ENCODE measurements around the gene NEK11. TPM values are rescaled to one million over a fixed set of nuclear protein-coding genes. Genes with fewer than 3 reads are reported as not detected.

The NEK11 gene
- total RNA-seq, 1 donor from 2014 or later: 7.1 TPM

DNA sequence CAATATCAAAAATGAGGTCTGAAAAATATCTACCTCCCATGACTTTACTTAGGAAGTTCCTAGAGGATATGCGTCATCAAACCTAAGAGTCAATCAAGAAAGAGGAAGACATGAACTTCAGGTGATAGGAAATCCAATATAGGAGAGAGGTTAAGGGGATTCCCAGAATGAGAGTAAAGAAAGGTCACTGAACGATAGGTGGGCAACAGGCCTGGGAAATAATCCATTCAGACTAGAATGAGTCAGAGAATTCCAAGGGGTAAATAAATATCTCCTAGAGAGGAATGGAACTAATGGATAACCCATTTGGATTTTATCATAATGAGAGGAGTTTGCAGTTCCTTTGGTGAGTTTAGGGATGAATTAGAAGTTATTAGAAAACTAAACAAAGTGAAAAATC is 223.8 kb downstream of the NEK11 start:
- TF ChIP-seq, protein P1, sequence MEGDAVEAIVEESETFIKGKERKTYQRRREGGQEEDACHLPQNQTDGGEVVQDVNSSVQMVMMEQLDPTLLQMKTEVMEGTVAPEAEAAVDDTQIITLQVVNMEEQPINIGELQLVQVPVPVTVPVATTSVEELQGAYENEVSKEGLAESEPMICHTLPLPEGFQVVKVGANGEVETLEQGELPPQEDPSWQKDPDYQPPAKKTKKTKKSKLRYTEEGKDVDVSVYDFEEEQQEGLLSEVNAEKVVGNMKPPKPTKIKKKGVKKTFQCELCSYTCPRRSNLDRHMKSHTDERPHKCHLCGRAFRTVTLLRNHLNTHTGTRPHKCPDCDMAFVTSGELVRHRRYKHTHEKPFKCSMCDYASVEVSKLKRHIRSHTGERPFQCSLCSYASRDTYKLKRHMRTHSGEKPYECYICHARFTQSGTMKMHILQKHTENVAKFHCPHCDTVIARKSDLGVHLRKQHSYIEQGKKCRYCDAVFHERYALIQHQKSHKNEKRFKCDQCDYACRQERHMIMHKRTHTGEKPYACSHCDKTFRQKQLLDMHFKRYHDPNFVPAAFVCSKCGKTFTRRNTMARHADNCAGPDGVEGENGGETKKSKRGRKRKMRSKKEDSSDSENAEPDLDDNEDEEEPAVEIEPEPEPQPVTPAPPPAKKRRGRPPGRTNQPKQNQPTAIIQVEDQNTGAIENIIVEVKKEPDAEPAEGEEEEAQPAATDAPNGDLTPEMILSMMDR (IDR thresholded peaks at IDR 0.05; ENCODE audit: insufficient read depth, low read depth, low read length): no peak
- TF ChIP-seq EZH2 (IDR thresholded peaks at IDR 0.05; ENCODE audit: insufficient read depth, low read length): no peak
- H3K9me3 Mint-ChIP-seq (ENCODE audit: unreplicated experiment): peaks cover 4% of the 10 kb centered on the region
- no peaks in the 10 kb centered on the region for H3K27me3 Mint-ChIP-seq (ENCODE audit: low read depth, unreplicated experiment)
- H3K4me3 Mint-ChIP-seq (ENCODE audit: unreplicated experiment): no peak overlapping the region
- FAIRE-seq (no peak), DNase-seq (ENCODE audit: low read depth) (no peak)
- H3K27ac ChIP-seq (ENCODE audit: low read depth, low read length): no peak overlapping the region
- no peaks in the 10 kb centered on the region for H3K36me3 ChIP-seq (ENCODE audit: insufficient read depth, low read length)
- no peaks in the 10 kb centered on the region for H3K27me3 ChIP-seq (ENCODE audit: insufficient read depth, low read length)
- no peak overlapping the region for H3K9ac ChIP-seq (ENCODE audit: low read length)
- H3K4me3 ChIP-seq (ENCODE audit: insufficient read depth, low read depth, low read length): no peak overlapping the region
- H3K27ac Mint-ChIP-seq (ENCODE audit: unreplicated experiment): no peak overlapping the region
- H3K79me2 ChIP-seq (ENCODE audit: insufficient read depth, low read length): no peaks in the 10 kb centered on the region
- H2AFZ ChIP-seq (ENCODE audit: low read depth, low read length): no peak overlapping the region
- no peaks in the 10 kb centered on the region for H3K4me1 ChIP-seq (ENCODE audit: insufficient read depth, low read length)
- no peaks in the 10 kb centered on the region for H3K9me3 ChIP-seq (ENCODE audit: insufficient read depth, low read depth, low read length)
- no peaks in the 10 kb centered on the region for H3K4me1 Mint-ChIP-seq (ENCODE audit: low read depth, unreplicated experiment)
- no peak overlapping the region for H3K4me2 ChIP-seq (ENCODE audit: low read length)
- no peaks in the 10 kb centered on the region for H4K20me1 ChIP-seq (ENCODE audit: insufficient read depth, low read length)
- no peaks in the 10 kb centered on the region for H3K36me3 Mint-ChIP-seq (ENCODE audit: low read depth, unreplicated experiment)

DNA sequence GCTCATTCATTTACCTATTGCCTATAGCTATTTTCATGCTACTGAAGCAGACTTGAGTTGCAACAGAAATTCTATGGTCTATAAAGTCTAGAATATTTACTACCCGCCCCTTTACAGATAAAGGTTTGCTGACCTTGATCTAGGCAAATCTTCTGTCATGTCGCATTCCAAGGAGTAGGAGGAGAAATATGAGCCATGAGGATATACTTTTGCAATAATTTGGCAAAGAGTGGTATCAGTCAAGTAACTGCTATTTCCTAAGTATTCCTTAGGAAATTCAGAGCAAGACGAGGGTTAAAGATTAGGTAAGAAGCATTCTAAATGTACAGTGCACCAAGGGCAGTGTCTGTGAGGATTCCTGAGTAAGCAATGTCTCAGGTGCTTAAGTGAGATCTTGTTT is 233.8 kb downstream of the NEK11 start:
- no peak overlapping the region for H3K9ac ChIP-seq (ENCODE audit: low read length)
- H3K36me3 Mint-ChIP-seq (ENCODE audit: low read depth, unreplicated experiment): no peaks in the 10 kb centered on the region
- H4K20me1 ChIP-seq (ENCODE audit: insufficient read depth, low read length): no peaks in the 10 kb centered on the region
- TF ChIP-seq EZH2 (IDR thresholded peaks at IDR 0.05; ENCODE audit: insufficient read depth, low read length): no peak
- TF ChIP-seq, protein P1 (IDR thresholded peaks at IDR 0.05; ENCODE audit: insufficient read depth, low read depth, low read length): no peak
- H3K9me3 ChIP-seq (ENCODE audit: insufficient read depth, low read depth, low read length): no peaks in the 10 kb centered on the region
- H3K27ac Mint-ChIP-seq (ENCODE audit: unreplicated experiment): no peak overlapping the region
- H3K27ac ChIP-seq (ENCODE audit: low read depth, low read length): no peak overlapping the region
- H2AFZ ChIP-seq (ENCODE audit: low read depth, low read length): no peak overlapping the region
- H3K27me3 ChIP-seq (ENCODE audit: insufficient read depth, low read length): no peaks in the 10 kb centered on the region
- H3K4me2 ChIP-seq (ENCODE audit: low read length): no peak overlapping the region
- DNase-seq (ENCODE audit: low read depth): no peak
- H3K36me3 ChIP-seq (ENCODE audit: insufficient read depth, low read length): no peaks in the 10 kb centered on the region
- H3K9me3 Mint-ChIP-seq (ENCODE audit: unreplicated experiment): peaks cover 15% of the 10 kb centered on the region
- no peaks in the 10 kb centered on the region for H3K4me1 Mint-ChIP-seq (ENCODE audit: low read depth, unreplicated experiment)
- H3K4me3 Mint-ChIP-seq (ENCODE audit: unreplicated experiment): no peak overlapping the region
- H3K4me1 ChIP-seq (ENCODE audit: insufficient read depth, low read length): no peaks in the 10 kb centered on the region
- no peak for FAIRE-seq
- no peak overlapping the region for H3K4me3 ChIP-seq (ENCODE audit: insufficient read depth, low read depth, low read length)
- no peaks in the 10 kb centered on the region for H3K79me2 ChIP-seq (ENCODE audit: insufficient read depth, low read length)
- H3K27me3 Mint-ChIP-seq (ENCODE audit: low read depth, unreplicated experiment): no peaks in the 10 kb centered on the region

DNA sequence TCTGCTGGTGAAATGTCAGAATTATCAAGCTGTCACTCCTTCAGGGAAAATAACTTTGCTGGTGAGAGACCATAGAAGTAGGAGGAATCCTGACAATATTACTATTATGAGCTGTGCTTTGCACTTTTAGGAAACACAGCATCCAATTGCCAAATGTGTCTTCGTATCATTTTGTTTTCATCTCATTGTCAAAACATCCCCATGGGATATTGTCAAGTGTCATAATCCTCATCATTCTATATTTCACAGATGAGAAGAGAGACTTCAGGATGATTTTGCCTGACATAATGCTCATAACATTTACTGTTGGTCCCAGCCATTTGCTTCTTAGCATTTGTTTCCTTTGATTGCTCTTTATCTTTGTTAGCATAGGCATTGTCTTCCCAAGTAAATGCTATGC is 234.4 kb downstream of the NEK11 start:
- H3K27ac Mint-ChIP-seq (ENCODE audit: unreplicated experiment): no peak overlapping the region
- no peaks in the 10 kb centered on the region for H3K4me1 ChIP-seq (ENCODE audit: insufficient read depth, low read length)
- H3K4me3 ChIP-seq (ENCODE audit: insufficient read depth, low read depth, low read length): no peak overlapping the region
- peaks cover 14% of the 10 kb centered on the region for H3K9me3 Mint-ChIP-seq (ENCODE audit: unreplicated experiment)
- FAIRE-seq (no peak), DNase-seq (ENCODE audit: low read depth) (no peak)
- no peaks in the 10 kb centered on the region for H3K4me1 Mint-ChIP-seq (ENCODE audit: low read depth, unreplicated experiment)
- no peak overlapping the region for H3K4me3 Mint-ChIP-seq (ENCODE audit: unreplicated experiment)
- H3K36me3 Mint-ChIP-seq (ENCODE audit: low read depth, unreplicated experiment): no peaks in the 10 kb centered on the region
- H3K4me2 ChIP-seq (ENCODE audit: low read length): no peak overlapping the region
- H3K9ac ChIP-seq (ENCODE audit: low read length): no peak overlapping the region
- no peaks in the 10 kb centered on the region for H4K20me1 ChIP-seq (ENCODE audit: insufficient read depth, low read length)
- H3K36me3 ChIP-seq (ENCODE audit: insufficient read depth, low read length): no peaks in the 10 kb centered on the region
- H3K9me3 ChIP-seq (ENCODE audit: insufficient read depth, low read depth, low read length): no peaks in the 10 kb centered on the region
- TF ChIP-seq EZH2 (IDR thresholded peaks at IDR 0.05; ENCODE audit: insufficient read depth, low read length): no peak
- TF ChIP-seq, protein P1 (IDR thresholded peaks at IDR 0.05; ENCODE audit: insufficient read depth, low read depth, low read length): no peak
- no peaks in the 10 kb centered on the region for H3K27me3 Mint-ChIP-seq (ENCODE audit: low read depth, unreplicated experiment)
- no peaks in the 10 kb centered on the region for H3K27me3 ChIP-seq (ENCODE audit: insufficient read depth, low read length)
- no peaks in the 10 kb centered on the region for H3K79me2 ChIP-seq (ENCODE audit: insufficient read depth, low read length)
- no peak overlapping the region for H2AFZ ChIP-seq (ENCODE audit: low read depth, low read length)
- H3K27ac ChIP-seq (ENCODE audit: low read depth, low read length): no peak overlapping the region
